Osteocyte (in vitro differentiated cells): ENCODE data around the gene PCDHB2. TPM values are rescaled to one million over a fixed set of nuclear protein-coding genes. Genes with fewer than 3 reads are reported as not detected.
"Not testable (repeated sequence)": the region's sequence is repeated elsewhere in the genome, so short reads cannot be mapped to it uniquely, and the experiment has no call there.

ENCODE experiments used
- DNase-seq: peaks from one replicate; pipeline ENCODE4 v3.0.0; 2021; ENCODE audit warnings: mixed read lengths; ENCODE audit not compliant: unreplicated experiment; ENCODE audit errors: extremely low spot score
- H3K27ac Mint-ChIP-seq: one replicate; pipeline ENCODE4 v1.8.0; 2021; ENCODE audit warnings: mild to moderate bottlenecking, mixed read lengths; ENCODE audit not compliant: unreplicated experiment
- H3K27me3 Mint-ChIP-seq: one replicate; pipeline ENCODE4 v1.8.0; 2021; ENCODE audit warnings: mixed read lengths; ENCODE audit not compliant: unreplicated experiment
- H3K36me3 Mint-ChIP-seq: one replicate; pipeline ENCODE4 v1.8.0; 2021; ENCODE audit warnings: mixed read lengths; ENCODE audit not compliant: unreplicated experiment
- H3K4me1 Mint-ChIP-seq: one replicate; pipeline ENCODE4 v1.8.0; 2021; ENCODE audit warnings: mixed read lengths; ENCODE audit not compliant: unreplicated experiment
- H3K4me3 Mint-ChIP-seq: one replicate; pipeline ENCODE4 v1.8.0; 2021; ENCODE audit warnings: mild to moderate bottlenecking, moderate library complexity, mixed read lengths; ENCODE audit not compliant: unreplicated experiment
- H3K9me3 Mint-ChIP-seq: one replicate; pipeline ENCODE4 v1.8.0; 2021; ENCODE audit warnings: mixed read lengths; ENCODE audit not compliant: unreplicated experiment
- CTCF ChIP-seq: fragments of 200-600 bp; sonication (generic); IDR thresholded peaks from 2 replicates; pipeline ENCODE4 v1.5.0; 2021; ENCODE audit warnings: antibody characterized with exemption, mild to moderate bottlenecking, moderate library complexity
- total RNA-seq: library from RNA; stranded (reverse); gene quantifications from 2 replicates; pipeline ENCODE4 v1.2.1, GENCODE V29; 2021

Gene PCDHB2
- total RNA-seq, 1 donor from 2014 or later: 91.5 TPM

GRCh38 chr5:141082228-141082627 lies 12.2 kb upstream of the PCDHB2 start:
- no peak overlapping the region for H3K27ac Mint-ChIP-seq
- peaks cover 1% of the 10 kb centered on the region for H3K27me3 Mint-ChIP-seq
- no peak for TF ChIP-seq CTCF
- H3K4me3 Mint-ChIP-seq: no peak overlapping the region
- H3K9me3 Mint-ChIP-seq: no peaks in the 10 kb centered on the region
- no peaks in the 10 kb centered on the region for H3K4me1 Mint-ChIP-seq
- no peaks in the 10 kb centered on the region for H3K36me3 Mint-ChIP-seq
- no peak for DNase-seq

GRCh38 chr5:141084487-141084989 lies 9.9 kb upstream of the PCDHB2 start:
- H3K4me1 Mint-ChIP-seq: no peaks in the 10 kb centered on the region
- DNase-seq: no peak
- peak; percentile 50 for TF ChIP-seq CTCF
- peak overlapping the region; percentile 79 for H3K27ac Mint-ChIP-seq
- no peaks in the 10 kb centered on the region for H3K9me3 Mint-ChIP-seq
- peak overlapping the region; percentile 75 for H3K4me3 Mint-ChIP-seq
- peaks cover 4% of the 10 kb centered on the region for H3K27me3 Mint-ChIP-seq
- no peaks in the 10 kb centered on the region for H3K36me3 Mint-ChIP-seq

- Mint-ChIP-seq H3K27me3 (peaks cover 6% of the 10 kb centered on the region), H3K4me3 (peak overlapping the region; percentile 96), H3K27ac (peak overlapping the region; percentile 100), H3K9me3 (peaks cover 18% of the 10 kb centered on the region), H3K4me1 (peaks cover 14% of the 10 kb centered on the region), H3K36me3 (peaks cover 37% of the 10 kb centered on the region)
- no peak for TF ChIP-seq CTCF
- no peak for DNase-seq
Measured at GRCh38 chr5:141095263-141095641, 837 bp downstream of the PCDHB2 start.

GRCh38 chr5:141096181-141096580 lies 1.8 kb downstream of the PCDHB2 start:
- H3K27ac Mint-ChIP-seq, DNase-seq, H3K4me3 Mint-ChIP-seq, H3K27me3 Mint-ChIP-seq: not testable (repeated sequence)
- Mint-ChIP-seq H3K4me1 (peaks cover 14% of the 10 kb centered on the region), H3K9me3 (peaks cover 20% of the 10 kb centered on the region), H3K36me3 (peaks cover 47% of the 10 kb centered on the region)

- Mint-ChIP-seq H3K9me3 (peaks cover 20% of the 10 kb centered on the region), H3K4me1 (peaks cover 14% of the 10 kb centered on the region), H3K36me3 (peaks cover 51% of the 10 kb centered on the region)
- not testable (repeated sequence) for H3K27me3 Mint-ChIP-seq, H3K27ac Mint-ChIP-seq, H3K4me3 Mint-ChIP-seq, DNase-seq
Measured at GRCh38 chr5:141096586-141096985, 2.2 kb downstream of the PCDHB2 start.

GRCh38 chr5:141100243-141100805 lies 5.9 kb downstream of the PCDHB2 start, which contains the start of gene PCDHB3:
Gene PCDHB3 (plus strand): TSS chr5:141100473. CDS start chr5:141100650, 177 bp downstream.
- no peaks in the 10 kb centered on the region for H3K27me3 Mint-ChIP-seq
- peaks cover 20% of the 10 kb centered on the region for H3K9me3 Mint-ChIP-seq
- H3K4me1 Mint-ChIP-seq: peaks cover 2% of the 10 kb centered on the region
- no peak within 1 kb of the TSS for H3K27ac Mint-ChIP-seq
- no peak for DNase-seq
- no peak for TF ChIP-seq CTCF
- peaks cover 65% of the 10 kb centered on the region for H3K36me3 Mint-ChIP-seq
- no peak within 1 kb of the TSS for H3K4me3 Mint-ChIP-seq
